Esophagus squamous epithelium (tissue), 4 donors: ENCODE results near the gene MRPL24.

Experiments used
- CTCF ChIP-seq, 6 experiments: fragments of 450-650 bp in 4 of 6; fragments of 200-600 bp in 2 of 6; sonication (generic) in 2 of 6; IDR thresholded peaks; one replicate each; pipeline ENCODE4 v1.5.1; 2016 to 2019; ENCODE audit warnings: antibody characterized with exemption in 6 of 6, mild to moderate bottlenecking in 4 of 6, moderate library complexity in 4 of 6
- POLR2A ChIP-seq, 4 donors: fragments of 450-650 bp; IDR thresholded peaks; one replicate each; pipeline ENCODE4 v1.6.1; 2017; ENCODE audit warnings: antibody characterized with exemption in 4 of 4, mild to moderate bottlenecking in 4 of 4, moderate library complexity in 3 of 4

- TF ChIP-seq POLR2A (IDR thresholded peaks at IDR 0.05) (no peak), CTCF (IDR thresholded peaks at IDR 0.05) (no peak)
Observed at GRCh38 chr1:156733989-156734584, 6.8 kb downstream of the MRPL24 start.
